Caco-2 (cell line): ENCODE results near the gene FHAD1. TPM values are rescaled to one million over a fixed set of nuclear protein-coding genes. Genes with fewer than 3 reads are reported as not detected.

ENCODE experiments used
- BruUV-seq: library from RNA; stranded (reverse); fragments of 400-500 nt; replicated peaks from 2 replicates; lab custom pipeline; 2021; lab: Mats Ljungman, UMichigan
- CTCF ChIA-PET: fragments of 300-600 bp; sonication (Branson Sonifier 250); formaldehyde crosslinking; loops from one replicate; lab custom pipeline; 2022; ENCODE audit warnings: antibody characterized with exemption; lab: Charles Lee
- POLR2A ChIA-PET: fragments of 300-600 bp; sonication (Branson Sonifier 250); formaldehyde crosslinking; loops from one replicate; lab custom pipeline; 2022; ENCODE audit warnings: antibody characterized with exemption; lab: Charles Lee
- DNase-seq, 2 experiments: peaks; one replicate each; pipeline versions ENCODE4 v3.0.0 to v3.0.0-alpha.2; 2020 to 2022
- H3K27me3 ChIP-seq: replicated peaks from 2 replicates; pipeline ENCODE4 v1.6.0; 2011; ENCODE audit warnings: low read length; ENCODE audit not compliant: control insufficient read depth, insufficient read depth
- H3K36me3 ChIP-seq: 2 replicates; pipeline ENCODE4 v1.5.1; 2011; ENCODE audit warnings: low read length; ENCODE audit not compliant: control insufficient read depth, insufficient read depth
- H3K4me1 ChIP-seq: fragments of 250-450 bp; sonication (Bioruptor Pico); 2 replicates; pipeline ENCODE4 v1.5.1; 2020; ENCODE audit warnings: mild to moderate bottlenecking
- H3K4me3 ChIP-seq: 2 replicates; pipeline ENCODE4 v1.5.1; 2011; ENCODE audit warnings: low read depth, mild to moderate bottlenecking, control low read depth, low read length
- H3K9me3 ChIP-seq: fragments of 250-450 bp; sonication (Bioruptor Pico); 2 replicates; pipeline ENCODE4 v1.5.1; 2020; ENCODE audit warnings: mild to moderate bottlenecking, moderate library complexity
- H3K27ac Mint-ChIP-seq: one replicate; pipeline ENCODE4 v1.8.0; 2022; ENCODE audit warnings: mixed read lengths; ENCODE audit not compliant: unreplicated experiment
- H3K27me3 Mint-ChIP-seq: one replicate; pipeline ENCODE4 v1.8.0; 2022; ENCODE audit warnings: mixed read lengths; ENCODE audit not compliant: insufficient read depth, unreplicated experiment
- H3K36me3 Mint-ChIP-seq: one replicate; pipeline ENCODE4 v1.8.0; 2022; ENCODE audit warnings: mild to moderate bottlenecking, mixed read lengths; ENCODE audit not compliant: insufficient read depth, unreplicated experiment
- H3K4me1 Mint-ChIP-seq: one replicate; pipeline ENCODE4 v1.8.0; 2022; ENCODE audit warnings: low read depth, mixed read lengths; ENCODE audit not compliant: unreplicated experiment
- H3K4me3 Mint-ChIP-seq: one replicate; pipeline ENCODE4 v1.8.0; 2022; ENCODE audit warnings: mild to moderate bottlenecking, moderate library complexity, mixed read lengths; ENCODE audit not compliant: unreplicated experiment
- H3K9me3 Mint-ChIP-seq: one replicate; pipeline ENCODE4 v1.8.0; 2022; ENCODE audit warnings: mixed read lengths; ENCODE audit not compliant: unreplicated experiment
- CTCF ChIP-seq, 2 experiments: fragments of 200-600 bp in 1 of 2; IDR thresholded peaks; 1 replicate in 1 of 2; 2 replicates in 1 of 2; pipeline versions ENCODE4 v1.5.1 to v1.8.0; 2011 to 2022; ENCODE audit warnings: antibody characterized with exemption in 1 of 2, control low read depth in 1 of 2, inconsistent platforms in 1 of 2, low read depth in 1 of 2, low read length in 1 of 2, mild to moderate bottlenecking in 1 of 2, moderate library complexity in 1 of 2; ENCODE audit not compliant: insufficient read depth in 1 of 2, severe bottlenecking in 1 of 2, unreplicated experiment in 1 of 2
- intact Hi-C: fragments of 100-400 bp; cut with micrococcal nuclease; formaldehyde crosslinking; loops from one replicate; pipeline ENCODE4 v1.10.0; 2022; ENCODE audit not compliant: unreplicated experiment
- total RNA-seq: library from RNA; stranded (reverse); gene quantifications from 2 replicates; pipeline ENCODE4 v1.2.3, GENCODE V29; 2022

The FHAD1 gene
- total RNA-seq, 1 experiment from 2014 or later: 0.18 TPM

DNA sequence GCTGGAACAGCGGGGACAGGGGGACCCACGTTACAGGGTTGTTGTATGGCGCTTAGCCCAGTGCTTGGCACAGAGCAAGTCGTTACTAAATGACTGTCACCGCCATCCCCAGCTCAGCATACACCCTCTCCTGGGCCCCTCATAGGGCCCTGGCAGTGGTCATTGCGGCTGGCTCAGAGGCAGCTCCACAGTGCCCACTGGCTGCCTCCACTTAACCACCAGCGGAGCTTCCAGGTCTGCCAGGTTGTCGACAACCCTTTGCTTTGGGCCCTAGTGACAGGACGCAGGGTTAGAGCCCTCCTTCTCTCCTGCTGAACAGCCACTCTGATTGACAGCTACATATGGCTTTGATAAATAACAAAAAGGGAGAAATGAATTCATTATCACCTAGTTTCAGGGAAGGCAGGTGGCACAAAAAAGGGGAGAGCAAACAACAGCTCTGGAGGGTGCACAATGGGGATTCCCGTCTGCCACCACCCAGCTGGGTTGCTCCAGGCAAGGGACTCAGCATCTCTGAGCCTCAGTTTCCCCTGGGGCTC lies 167.5 kb downstream of the FHAD1 start:
- intact Hi-C loops: loop anchor here (5.0 kb wide), 1 partner anchor 92 kb away; no protein-coding TSS in a partner anchor
- H3K9me3 ChIP-seq: no peaks in the 10 kb centered on the region
- no peak for TF ChIP-seq CTCF (IDR thresholded peaks at IDR 0.05; ENCODE audit: insufficient read depth in 1 of 2, low read depth in 1 of 2, low read length in 1 of 2, severe bottlenecking in 1 of 2, unreplicated experiment in 1 of 2)
- CTCF ChIA-PET: no interaction called here
- H3K27me3 ChIP-seq: no peaks in the 10 kb centered on the region
- no peak overlapping the region for H3K4me3 Mint-ChIP-seq
- H3K36me3 Mint-ChIP-seq: no peaks in the 10 kb centered on the region
- no peak overlapping the region for H3K27ac Mint-ChIP-seq
- DNase-seq: no peak
- no peaks in the 10 kb centered on the region; the same call in 1 of the 2 replicates for H3K36me3 ChIP-seq
- H3K9me3 Mint-ChIP-seq: no peaks in the 10 kb centered on the region
- POLR2A ChIA-PET: no interaction called here
- no peaks in the 10 kb centered on the region for H3K4me1 Mint-ChIP-seq
- no TSS peak for BruUV-seq
- peaks cover 6% of the 10 kb centered on the region; the same call in 1 of the 2 replicates for H3K4me1 ChIP-seq
- no peak overlapping the region for H3K4me3 ChIP-seq
- H3K27me3 Mint-ChIP-seq: no peaks in the 10 kb centered on the region

DNA sequence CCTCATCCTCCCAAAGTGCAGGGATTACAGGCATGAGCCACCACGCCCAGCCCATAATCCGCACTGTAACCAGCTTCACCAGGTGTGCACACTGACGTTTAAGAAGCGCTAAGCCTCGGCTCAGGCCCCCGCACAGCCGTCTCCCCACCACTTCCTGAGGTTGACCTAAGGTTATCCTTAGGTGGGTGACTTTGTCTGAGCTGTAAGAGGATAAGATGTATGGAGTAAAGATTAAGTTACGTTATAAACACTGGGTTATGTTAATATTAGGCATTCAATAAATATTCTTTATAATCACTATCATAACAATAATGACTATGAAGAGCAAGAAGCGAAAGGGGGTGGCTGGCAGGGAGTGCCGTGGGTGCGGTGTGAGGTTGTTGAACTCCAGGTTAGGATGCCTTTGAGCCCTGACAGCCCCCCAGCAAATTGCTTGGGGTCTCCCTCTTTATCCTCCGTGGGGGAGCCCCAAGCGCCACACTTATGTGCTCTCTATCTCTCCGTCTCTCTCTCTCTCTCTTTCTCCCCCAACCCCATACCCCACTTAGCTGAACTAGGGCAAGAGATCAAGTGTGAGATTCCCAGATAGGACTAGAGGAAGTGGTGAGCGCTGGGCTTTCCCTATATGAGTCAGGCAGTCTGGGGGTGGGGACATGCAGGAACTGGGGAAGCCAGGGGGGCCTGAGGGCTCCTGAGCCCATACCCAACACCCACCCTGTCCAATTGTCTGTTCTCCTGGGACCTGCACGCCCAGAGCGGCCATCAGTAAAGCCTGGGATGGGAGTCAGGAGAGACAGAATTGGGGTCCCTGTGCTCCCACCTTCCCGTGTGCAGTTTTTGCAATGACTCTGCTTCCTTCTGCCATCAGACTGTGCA lies 170.3 kb downstream of the FHAD1 start:
- DNase-seq: no peak
- H3K4me1 ChIP-seq: no peaks in the 10 kb centered on the region
- Mint-ChIP-seq H3K9me3 (no peaks in the 10 kb centered on the region), H3K4me1 (no peaks in the 10 kb centered on the region), H3K36me3 (no peaks in the 10 kb centered on the region), H3K4me3 (no peak overlapping the region), H3K27ac (no peak overlapping the region), H3K27me3 (no peaks in the 10 kb centered on the region)
- intact Hi-C loops: no loop called here
- POLR2A ChIA-PET: no interaction called here
- TF ChIP-seq CTCF (IDR thresholded peaks at IDR 0.05; ENCODE audit: insufficient read depth in 1 of 2, low read depth in 1 of 2, low read length in 1 of 2, severe bottlenecking in 1 of 2, unreplicated experiment in 1 of 2): no peak
- H3K36me3 ChIP-seq: peaks cover 1% of the 10 kb centered on the region
- no peak overlapping the region for H3K4me3 ChIP-seq
- H3K27me3 ChIP-seq: no peaks in the 10 kb centered on the region
- no peaks in the 10 kb centered on the region for H3K9me3 ChIP-seq
- CTCF ChIA-PET: no interaction called here
- BruUV-seq: no TSS peak

- Mint-ChIP-seq H3K27ac (no peak overlapping the region), H3K4me1 (no peaks in the 10 kb centered on the region), H3K36me3 (no peaks in the 10 kb centered on the region), H3K4me3 (no peak overlapping the region), H3K9me3 (no peaks in the 10 kb centered on the region), H3K27me3 (no peaks in the 10 kb centered on the region)
- Histone ChIP-seq H3K4me1 (peaks cover 8% of the 10 kb centered on the region), H3K9me3 (no peaks in the 10 kb centered on the region), H3K4me3 (no peak overlapping the region), H3K27me3 (no peaks in the 10 kb centered on the region), H3K36me3 (peaks cover 1% of the 10 kb centered on the region; the same call in 1 of the 2 replicates)
- POLR2A ChIA-PET: no interaction called here
- intact Hi-C loops: no loop called here
- no TSS peak for BruUV-seq
- TF ChIP-seq CTCF (IDR thresholded peaks at IDR 0.05; ENCODE audit: insufficient read depth in 1 of 2, low read depth in 1 of 2, low read length in 1 of 2, severe bottlenecking in 1 of 2, unreplicated experiment in 1 of 2): no peak
- CTCF ChIA-PET: interaction anchor here (0.7 kb wide), 1 partner anchor 24 kb away, joined by 3 read pairs; no protein-coding TSS in a partner anchor
- DNase-seq: no peak
These were observed 171.9 kb downstream of the FHAD1 start for GRCh38 chr1:15418806-15419515.
